Smooth muscle cell of the brain vasculature (primary cell): ENCODE data around the gene TIMM23.
"Not testable (repeated sequence)": the region's sequence is repeated elsewhere in the genome, so short reads cannot be mapped to it uniquely, and the experiment has no call there.

Source experiments
- DNase-seq: peaks from one replicate; pipeline ENCODE4 v3.0.0-alpha.2; 2012; ENCODE audit warnings: low read depth, low spot score

TIMM23 gene

DNA sequence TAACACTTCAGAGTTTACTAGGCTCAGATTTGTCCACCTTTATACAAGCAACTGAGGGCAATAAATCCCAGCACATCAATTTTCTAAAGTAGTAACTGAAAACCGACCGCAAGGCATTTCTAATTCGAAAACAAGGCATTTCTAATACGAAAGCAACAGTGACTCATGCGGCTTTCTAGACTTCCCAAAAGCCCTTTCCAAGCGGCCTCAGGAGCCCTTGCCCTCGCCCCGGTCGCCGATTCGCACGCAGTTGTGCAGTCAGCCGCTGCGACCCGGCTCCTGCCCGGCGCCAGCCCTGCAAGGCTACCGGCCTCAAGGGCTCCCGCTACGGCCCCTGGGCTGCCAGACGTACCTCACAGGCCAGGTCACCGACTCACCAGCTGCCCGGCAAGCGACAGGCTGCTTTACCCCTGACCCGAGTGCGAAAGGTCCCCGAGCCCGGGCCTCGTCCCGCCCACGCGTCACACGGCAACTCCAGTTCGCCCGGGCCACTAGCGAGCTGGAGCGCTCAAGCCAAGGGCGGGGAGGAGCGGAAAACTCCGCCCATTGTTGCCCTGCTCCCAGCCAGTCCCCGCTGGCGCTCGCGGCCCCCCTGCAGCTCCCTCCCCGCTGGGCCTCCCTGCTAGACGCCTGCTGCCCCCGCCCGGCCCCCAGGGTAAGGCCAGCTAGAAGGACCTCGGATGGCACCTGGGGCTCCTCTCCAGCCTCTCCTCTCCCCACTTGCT lies 50.9 kb downstream of the TIMM23 start:
- DNase-seq: peak; percentile 60

DNA sequence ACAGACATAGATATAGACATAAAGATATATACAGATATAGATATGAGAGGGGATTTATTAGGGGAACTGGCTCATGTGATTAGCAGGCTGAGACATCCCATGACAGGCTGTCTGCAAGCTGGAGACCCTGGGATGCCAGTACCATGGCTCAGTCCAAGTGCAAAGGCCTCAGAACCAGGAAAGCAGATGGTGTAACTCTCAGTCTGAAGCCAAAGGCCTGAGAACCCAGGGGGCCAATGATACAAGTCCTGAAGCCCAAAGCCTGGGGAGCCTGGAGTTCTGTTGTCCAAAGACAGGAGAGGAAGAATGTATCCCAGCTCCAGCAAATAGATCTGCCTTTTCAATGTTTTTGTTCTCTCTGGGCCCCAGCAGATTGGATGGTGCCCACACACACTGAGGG lies 52.7 kb downstream of the TIMM23 start:
- no peak for DNase-seq

DNA sequence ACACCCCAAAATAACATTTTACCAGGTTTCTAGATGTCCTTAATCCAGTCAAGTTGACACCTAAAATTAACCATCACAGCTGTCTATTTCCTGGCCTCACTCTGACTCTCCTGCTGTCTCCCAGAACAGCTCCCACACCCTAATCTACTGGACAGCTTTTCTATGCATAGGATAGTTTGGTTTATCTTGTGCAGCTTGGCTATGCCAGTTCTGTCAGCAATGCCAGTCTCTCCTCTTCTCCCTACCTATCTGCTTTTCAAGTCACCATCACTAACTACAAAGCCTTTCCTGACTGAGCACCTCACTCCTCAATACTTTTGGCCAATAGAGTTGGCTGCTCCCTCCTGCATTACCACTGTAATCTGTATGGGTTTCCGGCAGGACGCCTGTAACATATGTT lies 53.1 kb downstream of the TIMM23 start:
- DNase-seq: no peak

- no peak for DNase-seq
Measured at GRCh38 chr10:46026106-46026505, 53.8 kb downstream of the TIMM23 start.

DNA sequence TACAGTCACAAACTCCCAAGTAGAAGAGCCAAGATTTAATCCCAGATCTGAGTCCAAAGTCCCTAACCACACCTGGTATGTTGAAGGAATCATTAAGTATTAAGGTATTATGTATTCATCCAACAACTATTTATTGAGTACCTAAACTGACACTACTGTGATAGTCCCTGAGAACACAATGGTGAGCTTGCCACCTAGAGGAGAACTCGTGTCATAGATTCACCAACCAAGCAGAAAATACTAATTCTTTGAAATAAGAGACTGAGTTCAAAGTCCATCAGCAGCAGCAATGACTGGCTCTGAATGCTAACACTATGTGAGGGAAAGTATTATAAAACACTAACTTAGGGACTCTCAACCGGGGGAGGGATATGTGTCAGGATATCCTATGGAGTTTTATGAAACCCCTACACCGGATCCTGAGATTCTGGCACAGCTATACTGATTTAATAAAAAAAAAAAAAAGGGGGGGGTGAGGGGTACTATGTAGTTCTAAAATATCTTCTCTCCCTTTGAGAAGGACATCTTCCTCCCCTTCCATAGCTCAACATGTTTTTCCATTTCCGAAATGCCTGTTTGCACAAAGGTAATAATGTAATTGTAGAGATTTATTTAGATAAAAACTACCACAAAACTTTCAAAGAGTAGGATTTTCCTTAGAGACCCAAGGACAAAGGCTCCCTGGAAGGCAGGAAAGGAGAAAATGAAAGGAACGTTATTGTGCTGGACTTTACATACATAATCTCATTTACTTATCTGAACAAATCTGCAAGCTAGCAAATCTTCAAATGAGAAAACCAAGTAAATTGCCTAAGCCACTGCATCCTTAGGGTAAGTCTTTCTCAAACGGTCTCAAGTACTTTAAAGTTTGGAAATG lies 56.5 kb downstream of the TIMM23 start:
- peak; percentile 24 for DNase-seq

- DNase-seq: no peak
Measured at GRCh38 chr10:46029461-46030030, 57.3 kb downstream of the TIMM23 start.

DNA sequence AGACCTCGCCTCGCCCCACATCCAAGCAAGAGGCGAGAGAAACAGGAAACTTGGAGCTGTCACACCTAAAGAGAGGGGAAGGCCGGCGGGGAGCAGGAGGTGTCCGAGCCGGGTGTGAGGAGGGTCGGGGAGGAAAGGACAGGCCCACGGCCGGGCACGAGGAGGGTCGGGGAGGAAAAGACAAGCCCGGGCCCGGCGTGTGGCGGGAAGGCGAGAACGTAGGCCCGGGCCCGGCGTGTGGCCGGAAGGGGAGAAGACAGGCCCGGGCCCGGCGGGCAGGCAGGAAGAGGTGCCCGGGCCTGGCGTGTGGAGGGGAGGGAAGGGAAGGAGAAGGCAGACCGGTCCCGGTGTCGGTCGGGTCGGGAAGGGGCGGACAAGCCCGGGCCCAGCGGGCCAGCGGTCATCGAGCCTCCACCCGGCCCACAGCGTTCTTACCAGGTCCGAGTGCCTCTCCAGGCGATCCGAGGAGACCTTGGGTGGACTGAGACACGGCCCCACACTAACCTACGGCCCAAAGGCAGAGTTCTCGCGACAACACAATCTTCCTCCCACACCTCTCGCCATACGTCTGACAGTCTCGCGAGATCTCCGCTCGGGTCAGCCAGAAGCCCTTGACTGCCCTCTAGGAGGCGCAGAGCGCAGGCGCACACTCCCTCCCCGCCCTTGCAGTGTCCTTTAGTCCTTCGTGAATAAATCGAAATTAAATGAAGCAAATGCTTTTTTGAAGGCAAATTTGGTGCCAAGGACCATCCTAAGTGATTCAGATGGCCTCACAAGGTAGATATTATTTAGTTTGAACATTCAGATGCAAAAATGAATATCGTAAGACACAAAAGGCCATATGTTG lies 58.0 kb downstream of the TIMM23 start, which contains the start of gene NCOA4:
Gene NCOA4 (minus strand): TSS at position 533 of the 847 bp plus-strand sequence. CDS start 13,943 bp downstream, outside the sequence.
- DNase-seq: peak; percentile 95

GRCh38 chr10:46031648-46032532 lies 59.6 kb downstream of the TIMM23 start:
- no peak for DNase-seq

GRCh38 chr10:46033602-46034011 lies 61.3 kb downstream of the TIMM23 start:
- DNase-seq: no peak

DNA sequence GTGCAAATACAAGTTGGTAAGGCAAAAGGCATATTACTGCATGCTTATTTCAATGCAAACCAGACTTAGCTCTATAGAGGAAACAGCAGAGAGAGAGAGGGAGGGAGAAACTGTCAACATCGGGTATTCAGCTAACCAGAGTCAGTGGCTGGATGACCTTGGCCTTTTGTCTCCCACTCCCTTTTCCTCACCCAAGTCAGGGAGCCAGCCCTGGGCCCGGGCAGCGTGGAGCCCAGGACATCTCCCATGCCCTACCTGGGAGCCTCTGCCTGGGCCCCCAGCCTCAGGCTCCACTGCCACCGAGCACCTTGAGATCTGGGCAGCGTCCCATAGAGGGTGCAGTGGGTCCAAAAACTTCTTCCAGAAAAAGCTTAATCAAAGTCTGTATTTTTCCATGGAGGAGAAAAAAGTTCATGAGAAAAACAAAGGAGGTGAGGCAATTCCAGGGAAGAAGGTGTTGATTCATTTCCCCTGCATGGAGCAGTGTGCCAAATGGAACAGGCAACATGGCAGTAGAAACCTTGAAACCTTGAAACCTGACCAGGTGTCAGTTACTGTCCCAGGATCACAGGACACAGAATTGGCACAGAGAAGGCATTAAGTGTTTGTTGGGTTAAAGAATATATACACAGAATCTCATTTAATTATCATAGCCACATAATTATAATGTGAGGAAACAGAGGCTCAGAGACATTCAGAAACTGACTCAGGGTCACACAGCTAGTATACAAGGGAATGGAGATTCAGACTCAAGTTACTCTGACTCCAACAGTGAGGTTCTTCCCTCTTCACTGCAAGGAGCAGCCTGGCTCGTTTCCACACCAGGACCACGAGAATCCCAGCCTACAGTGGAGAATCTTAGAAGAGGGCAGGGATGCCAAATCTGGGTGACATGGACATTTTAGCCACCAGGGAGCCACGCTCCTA lies 63.9 kb downstream of the TIMM23 start:
- DNase-seq: no peak

- DNase-seq: no peak
Measured at GRCh38 chr10:46037107-46037825, 65.0 kb downstream of the TIMM23 start.

DNA sequence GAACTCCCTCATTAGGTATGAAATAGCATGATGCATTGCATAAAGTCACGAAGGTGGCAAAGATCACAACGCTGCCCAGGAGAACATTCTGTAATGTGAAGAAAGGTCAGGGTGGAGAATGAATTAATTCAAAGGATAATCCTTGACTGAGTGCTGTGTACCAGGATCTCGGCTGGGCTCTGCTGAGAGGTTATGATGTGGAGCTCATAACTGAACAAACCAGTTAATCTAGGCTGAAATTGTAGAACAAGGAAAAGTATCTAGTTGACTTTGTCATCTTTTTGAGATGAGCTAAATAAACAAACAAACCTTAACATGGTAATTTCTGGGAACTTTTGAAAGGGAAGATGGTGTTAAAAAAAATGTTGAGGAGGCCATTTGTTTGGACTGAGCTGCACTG lies 67.7 kb downstream of the TIMM23 start:
- DNase-seq: no peak

- no peak for DNase-seq
Measured at GRCh38 chr10:46042527-46042926, 70.2 kb downstream of the TIMM23 start.

GRCh38 chr10:46046261-46046660 lies 74.0 kb downstream of the TIMM23 start, which contains the start of gene MSMB:
TSS of gene MSMB (minus strand) at chr10:46046269. CDS start at chr10:46046237, 32 bp downstream.
- DNase-seq: no peak

DNA sequence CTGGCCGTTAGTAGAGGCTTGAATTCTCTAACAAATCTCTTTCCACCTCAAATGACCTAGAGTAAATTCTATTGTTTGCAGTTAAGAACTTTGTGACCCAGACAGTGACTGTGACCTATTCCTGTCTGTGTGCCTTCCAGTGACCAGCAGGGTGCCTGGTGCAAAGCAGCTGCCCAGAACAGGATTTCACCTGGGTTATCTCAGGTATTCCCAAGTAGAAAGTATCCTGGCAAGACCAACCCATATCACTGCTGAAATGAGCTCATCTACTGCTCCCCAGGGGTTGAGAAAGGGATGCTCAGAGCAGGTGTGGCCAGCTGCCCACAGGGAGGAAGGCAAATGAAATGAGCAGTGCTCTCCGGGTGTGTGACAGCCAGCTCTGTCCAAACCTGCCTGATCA lies 75.9 kb downstream of the TIMM23 start:
- no peak for DNase-seq

DNA sequence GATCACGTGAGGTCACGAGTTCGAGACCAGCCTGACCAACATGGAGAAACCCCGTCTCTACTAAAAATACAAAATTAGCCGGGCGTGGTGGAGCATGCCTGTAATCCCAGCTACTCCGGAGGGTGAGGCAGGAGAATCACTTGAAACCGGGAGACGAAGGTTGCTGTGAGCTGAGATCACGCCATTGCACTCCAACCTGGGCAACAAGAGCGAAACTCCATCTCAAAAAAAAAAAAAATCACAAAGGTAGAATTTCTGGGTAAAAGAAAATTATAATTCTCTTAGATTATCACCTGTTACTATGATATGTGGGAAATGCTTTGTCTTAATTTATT lies 77.2 kb downstream of the TIMM23 start:
- DNase-seq: not testable (repeated sequence)

GRCh38 chr10:46050941-46051623 lies 78.8 kb downstream of the TIMM23 start:
- no peak for DNase-seq
